GM12875 (cell line): ENCODE data around the gene SLC16A5.

Experiments
- H3K4me3 ChIP-seq: one replicate; pipeline ENCODE4 v1.5.1; 2011; ENCODE audit warnings: low read depth, low read length, control low read depth
- TF ChIP-seq, protein P1 (sequence below): IDR thresholded peaks from 2 replicates; pipeline ENCODE4 v1.5.1; 2011; ENCODE audit warnings: low read depth, mild to moderate bottlenecking, control low read depth, inconsistent platforms, low read length, moderate library complexity, borderline replicate concordance; ENCODE audit not compliant: insufficient read depth

The SLC16A5 gene

DNA sequence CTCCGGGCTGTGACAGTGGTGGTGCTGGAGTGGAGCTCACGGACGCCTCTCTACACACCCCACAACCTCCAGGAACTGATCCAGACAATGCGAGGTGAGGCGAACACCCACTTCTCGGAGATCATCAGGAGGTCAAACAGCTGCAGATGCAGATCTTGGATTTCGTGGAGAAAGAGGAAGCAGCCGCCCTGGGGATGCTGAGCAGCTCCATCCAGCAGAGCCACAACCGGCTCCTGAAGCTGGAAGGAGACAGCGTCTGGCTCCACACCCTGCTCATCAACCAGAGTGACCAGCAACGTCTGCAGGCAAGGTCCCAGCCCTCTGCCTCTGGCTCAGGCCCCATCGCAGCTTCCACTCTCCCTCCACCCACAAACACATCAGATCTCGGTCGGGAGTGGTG is 13.2 kb upstream of the SLC16A5 start:
- no peak overlapping the region for H3K4me3 ChIP-seq

DNA sequence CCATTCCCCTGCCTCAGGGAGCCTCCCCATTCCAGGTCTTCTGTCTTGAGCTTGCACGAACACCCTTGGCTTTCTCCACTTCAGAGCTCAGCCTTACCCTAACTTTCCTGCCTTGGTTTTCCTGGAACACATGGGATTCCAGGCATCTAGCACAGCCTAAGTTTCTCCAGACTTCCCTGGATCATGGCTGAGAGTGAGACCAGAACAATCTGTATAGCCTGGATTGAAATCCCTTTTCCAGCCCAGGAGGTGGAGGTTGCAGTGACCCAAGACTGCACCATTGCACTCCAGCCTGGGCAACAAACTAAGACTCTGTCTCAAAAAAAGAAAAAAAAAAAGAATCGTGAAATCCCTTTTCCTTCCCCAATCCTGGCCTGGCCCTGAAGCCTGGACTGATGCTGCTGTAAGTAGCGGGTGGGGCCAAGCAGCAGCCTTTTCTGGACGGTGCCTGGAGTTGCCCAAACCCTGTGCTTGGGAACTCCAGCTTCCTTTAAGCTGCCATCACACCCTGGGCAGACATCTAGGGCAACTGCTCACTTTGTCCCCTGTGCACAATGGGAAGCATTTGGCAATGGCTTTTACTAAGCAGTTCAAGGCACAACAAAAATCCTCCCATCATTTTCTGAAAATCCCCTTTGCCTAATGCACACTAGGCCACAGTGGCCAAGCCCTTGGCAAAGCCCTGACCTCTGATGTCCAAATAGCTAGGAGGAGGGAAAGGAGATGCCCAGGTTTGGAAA is 12.0 kb upstream of the SLC16A5 start:
- TF ChIP-seq, protein P1, sequence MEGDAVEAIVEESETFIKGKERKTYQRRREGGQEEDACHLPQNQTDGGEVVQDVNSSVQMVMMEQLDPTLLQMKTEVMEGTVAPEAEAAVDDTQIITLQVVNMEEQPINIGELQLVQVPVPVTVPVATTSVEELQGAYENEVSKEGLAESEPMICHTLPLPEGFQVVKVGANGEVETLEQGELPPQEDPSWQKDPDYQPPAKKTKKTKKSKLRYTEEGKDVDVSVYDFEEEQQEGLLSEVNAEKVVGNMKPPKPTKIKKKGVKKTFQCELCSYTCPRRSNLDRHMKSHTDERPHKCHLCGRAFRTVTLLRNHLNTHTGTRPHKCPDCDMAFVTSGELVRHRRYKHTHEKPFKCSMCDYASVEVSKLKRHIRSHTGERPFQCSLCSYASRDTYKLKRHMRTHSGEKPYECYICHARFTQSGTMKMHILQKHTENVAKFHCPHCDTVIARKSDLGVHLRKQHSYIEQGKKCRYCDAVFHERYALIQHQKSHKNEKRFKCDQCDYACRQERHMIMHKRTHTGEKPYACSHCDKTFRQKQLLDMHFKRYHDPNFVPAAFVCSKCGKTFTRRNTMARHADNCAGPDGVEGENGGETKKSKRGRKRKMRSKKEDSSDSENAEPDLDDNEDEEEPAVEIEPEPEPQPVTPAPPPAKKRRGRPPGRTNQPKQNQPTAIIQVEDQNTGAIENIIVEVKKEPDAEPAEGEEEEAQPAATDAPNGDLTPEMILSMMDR: no peak
- H3K4me3 ChIP-seq: no peak overlapping the region

More for the DNA sequence above, 13.2 kb upstream of the SLC16A5 start:
- TF ChIP-seq, protein P1: no peak

DNA sequence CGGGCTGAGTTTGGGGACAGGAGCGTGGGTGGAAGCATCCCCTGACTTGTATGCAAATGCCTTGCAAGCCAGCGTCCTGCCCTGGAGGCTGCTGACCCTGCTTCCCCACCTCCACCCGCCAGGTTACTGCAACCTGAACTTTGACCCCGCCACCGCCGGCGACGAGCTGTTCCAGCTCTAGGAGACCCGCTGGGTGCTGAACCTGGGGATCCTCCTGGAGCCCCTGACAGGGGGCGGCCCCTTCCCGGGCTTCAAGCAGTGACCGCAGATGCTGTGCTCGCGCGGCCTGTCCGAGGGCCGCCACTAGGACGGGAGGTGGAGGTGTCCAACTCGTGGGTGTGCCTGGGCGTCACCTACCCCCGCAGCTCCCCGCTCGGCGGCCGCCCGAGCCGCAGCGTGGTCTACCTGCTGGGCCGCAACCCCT is 10.7 kb upstream of the SLC16A5 start:
- TF ChIP-seq, protein P1: no peak
- peak overlapping the region; percentile 26 for H3K4me3 ChIP-seq

DNA sequence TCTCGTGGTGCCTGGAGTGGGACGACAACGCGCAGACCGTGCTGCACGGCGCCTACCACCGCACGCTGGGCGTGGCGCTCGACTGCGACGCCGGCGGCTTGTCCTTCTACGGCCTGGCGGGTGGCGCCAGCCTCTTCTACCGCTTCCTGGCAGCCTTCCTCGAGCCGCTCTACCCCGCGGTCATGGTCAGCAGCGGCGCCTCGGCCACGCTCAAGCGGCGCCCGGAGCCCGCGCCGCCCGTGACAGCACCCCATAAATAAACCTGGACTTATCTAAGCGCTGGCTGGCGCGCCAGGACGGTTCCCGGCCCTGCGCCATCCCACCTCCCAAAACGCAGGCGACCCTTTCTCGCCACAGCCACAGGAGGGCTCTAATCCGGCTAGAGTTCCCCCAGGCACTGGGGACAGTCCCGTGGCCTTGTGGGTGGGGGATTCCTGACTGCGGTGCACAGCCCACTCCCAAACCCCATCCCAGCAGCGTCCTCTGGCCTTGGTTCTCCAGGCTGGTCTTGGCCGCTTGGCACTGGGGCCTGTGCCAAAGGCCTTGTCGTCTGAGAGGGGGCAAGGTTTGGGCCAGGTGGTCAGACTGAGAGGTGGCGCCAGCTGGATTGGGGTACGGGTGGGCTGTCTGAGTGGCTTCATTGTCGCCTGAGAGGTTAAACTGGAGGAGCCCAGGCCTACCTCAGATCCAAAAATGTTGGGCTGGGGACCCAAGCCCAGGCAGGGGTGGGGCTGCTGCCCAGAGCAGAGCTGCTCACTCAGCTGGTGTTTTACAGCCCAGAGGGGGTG is 10.1 kb upstream of the SLC16A5 start:
- H3K4me3 ChIP-seq: peak overlapping the region; percentile 26

DNA sequence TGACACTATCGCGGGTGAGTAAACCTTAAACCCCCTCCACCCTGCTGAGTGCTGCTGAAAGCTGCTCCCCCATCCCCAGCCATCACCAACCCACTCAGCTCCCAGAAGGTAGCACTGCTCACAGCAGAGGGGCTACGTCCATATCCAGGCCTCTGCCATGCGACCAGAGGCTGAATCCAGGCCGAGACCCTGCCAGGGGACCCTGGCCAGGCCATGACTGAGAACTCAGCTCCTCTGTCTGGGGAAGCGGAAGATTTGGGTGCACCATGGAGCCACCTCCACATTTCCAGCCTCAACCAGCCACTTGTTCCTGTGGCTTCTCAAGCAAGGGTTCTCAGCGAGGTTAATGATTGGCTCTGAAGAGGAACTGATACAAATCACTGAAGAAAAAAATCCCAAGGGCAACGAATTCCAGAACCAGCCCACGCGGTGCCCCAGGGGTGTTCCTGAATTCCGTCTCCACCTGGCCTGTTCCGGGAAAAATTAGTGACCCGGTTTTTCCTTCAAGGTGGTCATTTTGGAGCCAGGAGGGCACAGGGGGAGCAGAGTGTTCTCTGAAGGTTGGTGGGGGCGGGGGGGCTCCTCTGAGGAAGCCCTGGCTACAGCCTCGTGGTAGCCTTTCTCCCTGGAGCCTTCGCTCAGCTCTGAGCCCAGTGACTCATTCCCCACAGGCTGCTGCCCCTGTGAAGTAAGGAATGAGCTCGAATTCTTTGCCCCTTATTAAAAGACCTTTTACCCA is 9.3 kb upstream of the SLC16A5 start:
- TF ChIP-seq, protein P1: no peak
- no peak overlapping the region for H3K4me3 ChIP-seq

More for the DNA sequence above, 10.1 kb upstream of the SLC16A5 start:
- TF ChIP-seq, protein P1: 0 out of 2 replicates have a peak, but pooled peaks have one; percentile 25

DNA sequence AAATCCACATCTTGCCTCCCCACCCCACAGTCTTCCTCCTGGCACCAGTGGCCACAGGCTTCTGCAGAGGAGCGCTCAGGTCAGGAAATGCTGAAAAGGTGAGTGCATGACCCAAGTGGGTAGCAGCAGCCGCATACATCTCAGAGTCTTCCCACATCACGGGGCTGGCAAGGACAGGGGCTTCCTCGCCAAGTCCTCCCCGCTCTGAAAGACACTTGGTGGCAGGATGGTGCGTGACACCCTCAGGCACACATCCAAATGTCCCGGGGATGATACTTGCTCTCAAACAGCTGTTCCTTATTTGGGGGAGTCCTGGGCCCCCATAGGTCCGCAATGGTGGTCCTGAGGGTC is 8.8 kb upstream of the SLC16A5 start:
- H3K4me3 ChIP-seq: no peak overlapping the region
- TF ChIP-seq, protein P1: no peak
